HL-60/S4 treated with retinoic acid at 250 ng/mL for 4 days and 3 days (cell line): ENCODE results near the gene ZKSCAN2.

ENCODE experiments used
- in situ Hi-C: fragments of 300-500 bp; cut with MboI; formaldehyde crosslinking; loops from 2 replicates; pipeline ENCODE4 v1.7.0; 2022; ENCODE audit warnings: low sequenced_read_pairs

The ZKSCAN2 gene

GRCh38 chr16:25224731-25225319 lies 32.8 kb downstream of the ZKSCAN2 start:
- in situ Hi-C loops = loop anchor here (25.0 kb wide), 1 partner anchor 163 kb away; no protein-coding TSS in a partner anchor

GRCh38 chr16:25223964-25224363 lies 33.7 kb downstream of the ZKSCAN2 start:
- in situ Hi-C loops = no loop called here

GRCh38 chr16:25222959-25223358 lies 34.7 kb downstream of the ZKSCAN2 start:
- in situ Hi-C loops = no loop called here

GRCh38 chr16:25219070-25219737 lies 38.4 kb downstream of the ZKSCAN2 start:
- in situ Hi-C loops = no loop called here

DNA sequence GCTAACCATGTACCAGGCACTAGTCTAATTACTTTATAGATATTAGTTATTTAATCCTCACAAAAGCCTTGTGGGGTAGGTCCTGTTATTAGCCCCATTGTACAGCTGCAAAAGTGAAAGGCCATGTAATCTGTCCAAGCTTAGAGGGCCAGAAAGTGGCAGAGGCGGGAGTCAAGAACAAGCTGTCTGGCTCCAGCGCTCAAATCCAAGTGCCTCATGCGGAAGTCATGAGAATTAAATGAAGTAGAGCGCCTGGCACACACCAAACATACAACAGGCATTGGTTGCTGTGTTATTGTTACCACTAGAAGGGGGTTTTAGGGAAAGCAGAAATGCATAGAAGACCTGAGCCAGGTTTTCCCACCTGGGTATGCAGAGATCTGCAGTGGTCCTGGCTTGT lies 39.7 kb downstream of the ZKSCAN2 start:
- in situ Hi-C loops = no loop called here

DNA sequence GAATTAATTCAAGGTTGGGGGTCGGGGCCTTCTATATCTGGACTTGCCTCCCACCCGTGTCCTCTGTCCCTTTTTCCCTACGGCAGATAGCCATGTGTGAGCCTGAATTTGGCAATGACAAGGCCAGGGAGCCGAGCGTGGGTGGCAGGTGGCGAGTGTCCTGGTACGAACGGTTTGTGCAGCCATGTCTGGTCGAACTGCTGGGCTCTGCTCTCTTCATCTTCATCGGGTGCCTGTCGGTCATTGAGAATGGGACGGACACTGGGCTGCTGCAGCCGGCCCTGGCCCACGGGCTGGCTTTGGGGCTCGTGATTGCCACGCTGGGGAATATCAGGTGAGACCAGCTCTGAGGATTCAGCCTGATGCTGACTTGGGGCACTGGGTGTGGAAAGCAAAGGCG lies 40.5 kb downstream of the ZKSCAN2 start:
- in situ Hi-C loops = no loop called here

GRCh38 chr16:25213709-25214397 lies 43.8 kb downstream of the ZKSCAN2 start:
- in situ Hi-C loops = no loop called here

DNA sequence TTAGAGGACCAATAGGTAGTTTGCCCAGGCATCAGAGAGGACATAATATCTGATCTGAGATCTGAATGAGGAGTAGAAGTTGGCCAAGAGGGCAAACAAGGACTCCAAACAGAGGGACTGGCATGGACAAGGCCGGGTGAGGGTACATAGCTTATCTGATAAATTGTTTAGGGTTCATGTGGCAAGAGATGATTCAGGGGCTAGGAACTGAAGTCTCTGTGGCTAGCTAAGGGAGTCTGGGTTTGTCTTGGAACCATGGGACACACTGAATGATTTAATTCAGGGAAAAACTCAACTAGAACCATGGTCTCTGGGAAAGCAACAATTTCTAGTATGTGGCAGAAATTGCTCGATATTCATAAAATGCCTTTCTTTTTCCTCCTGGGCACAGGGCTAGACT lies 45.0 kb downstream of the ZKSCAN2 start:
- in situ Hi-C loops = no loop called here

DNA sequence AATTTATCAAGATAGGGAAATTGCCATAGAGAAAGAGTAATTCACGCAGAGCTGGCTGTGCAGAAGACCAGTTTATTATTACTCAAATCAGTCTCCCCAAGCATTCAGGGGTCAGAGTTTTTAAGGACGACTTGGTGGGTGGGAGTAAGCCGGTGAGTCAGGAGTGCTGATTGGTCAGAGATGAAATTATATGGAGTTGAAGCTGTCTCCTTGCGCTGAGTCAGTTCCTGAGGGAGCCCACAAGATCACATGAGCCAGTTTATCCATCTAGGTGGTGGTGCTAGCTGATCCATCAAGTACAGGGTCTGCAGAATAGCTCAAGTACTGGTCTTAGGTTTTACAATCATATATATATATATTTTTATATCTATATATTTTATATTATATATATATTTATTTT lies 46.9 kb downstream of the ZKSCAN2 start:
- in situ Hi-C loops = no loop called here

DNA sequence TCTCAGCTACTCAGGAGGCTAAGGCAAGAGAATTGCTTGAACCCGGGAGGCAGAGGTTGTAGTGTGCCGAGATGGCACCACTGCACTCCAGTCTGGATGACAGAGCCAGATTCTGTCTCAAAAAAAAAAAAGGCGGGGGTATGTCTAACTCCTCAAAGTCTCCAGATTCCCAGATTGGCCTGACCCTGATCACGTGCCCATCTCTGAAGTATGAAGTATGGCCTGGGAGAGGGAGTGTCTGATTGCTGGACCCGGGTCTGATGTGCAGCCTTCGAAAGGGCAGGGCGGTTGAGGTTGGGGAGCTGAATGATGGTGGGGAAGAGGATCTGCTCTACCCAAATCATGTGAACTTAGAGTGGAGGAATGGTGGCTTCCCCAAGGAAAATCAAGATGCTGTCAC lies 58.2 kb downstream of the ZKSCAN2 start:
- in situ Hi-C loops = no loop called here

- in situ Hi-C loops = no loop called here
These were observed 59.6 kb downstream of the ZKSCAN2 start for GRCh38 chr16:25198021-25198420.

- in situ Hi-C loops = no loop called here
These were observed 63.3 kb downstream of the ZKSCAN2 start for GRCh38 chr16:25194273-25194878.

DNA sequence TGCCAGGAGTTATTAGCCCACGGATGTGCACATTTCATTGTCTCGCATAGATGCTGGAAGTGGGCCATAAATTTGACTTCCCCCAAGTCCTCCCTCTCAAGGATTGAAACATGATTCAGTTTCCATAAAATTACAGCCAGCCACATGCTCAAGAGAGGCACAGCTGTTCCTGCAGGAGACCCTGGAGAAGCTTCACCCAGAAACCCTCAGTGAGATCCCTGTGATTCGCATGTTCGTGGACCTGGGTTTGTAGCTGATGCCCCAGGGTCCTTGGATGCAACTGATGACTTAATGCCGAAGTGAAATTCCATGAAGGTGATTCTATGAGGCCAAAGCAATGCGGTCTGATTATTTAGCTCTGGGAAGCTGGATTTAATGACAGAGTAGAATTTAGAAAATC lies 65.5 kb downstream of the ZKSCAN2 start:
- in situ Hi-C loops = no loop called here

- in situ Hi-C loops = no loop called here
These were observed 68.3 kb downstream of the ZKSCAN2 start for GRCh38 chr16:25189305-25189704.

DNA sequence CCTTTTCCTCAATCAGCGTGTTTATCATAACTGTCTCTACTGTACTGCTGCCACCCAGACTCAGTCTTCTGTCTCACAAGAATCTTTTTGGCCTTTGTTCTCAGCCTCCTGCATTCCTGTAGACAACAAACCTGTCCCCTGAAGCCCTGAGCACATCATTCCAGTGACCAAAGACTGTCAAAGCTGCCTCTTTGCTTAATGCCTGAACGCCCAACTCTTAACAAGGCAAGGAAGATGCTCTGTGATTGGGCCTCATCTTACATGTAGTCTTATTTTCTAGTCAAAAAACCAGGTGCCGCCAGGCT lies 70.2 kb downstream of the ZKSCAN2 start:
- in situ Hi-C loops = no loop called here
